Suprapubic skin (tissue), 4 donors: ENCODE data around the gene PRRC2B.
"Not testable (repeated sequence)": the region's sequence is repeated elsewhere in the genome, so short reads cannot be mapped to it uniquely, and the experiment has no call there.

Source experiments
- CTCF ChIP-seq, 2 donors: fragments of 200-600 bp in 1 of 2; fragments of 450-650 bp in 1 of 2; sonication (generic) in 1 of 2; IDR thresholded peaks; one replicate each; pipeline ENCODE4 v1.5.1; 2016 to 2019; ENCODE audit warnings: antibody characterized with exemption in 2 of 2, mild to moderate bottlenecking in 1 of 2, moderate library complexity in 1 of 2
- EP300 ChIP-seq: sonication (generic); formaldehyde crosslinking; IDR thresholded peaks from one replicate; pipeline ENCODE4 v1.6.1; 2017; ENCODE audit warnings: antibody characterized with exemption
- POLR2A ChIP-seq, 2 donors: fragments of 450-650 bp; IDR thresholded peaks; one replicate each; pipeline ENCODE4 v1.6.1; 2017; ENCODE audit warnings: antibody characterized with exemption in 2 of 2, mild to moderate bottlenecking in 2 of 2, moderate library complexity in 2 of 2
- POLR2AphosphoS5 ChIP-seq, 3 donors: sonication (generic); formaldehyde crosslinking; IDR thresholded peaks; one replicate each; pipeline ENCODE4 v1.6.1; 2017; ENCODE audit warnings: antibody characterized with exemption in 3 of 3

GRCh38 chr9:131515559-131516031 is 121.7 kb downstream of the PRRC2B start:
- not testable (repeated sequence) for TF ChIP-seq POLR2A (IDR thresholded peaks at IDR 0.05); CTCF (IDR thresholded peaks at IDR 0.05); POLR2AphosphoS5 (IDR thresholded peaks at IDR 0.05); EP300
